ENCODE results near the gene SNAPC4. TPM values are rescaled to one million over a fixed set of nuclear protein-coding genes. Genes with fewer than 3 reads are reported as not detected.

Gene SNAPC4
- total and polyA plus RNA-seq, 5 experiments from 2014 or later = 0.90 to 15.6 (median 2.0) TPM

GRCh38 chr9:136439481-136440408, 39.8 kb upstream of the SNAPC4 start, which contains the start of gene INPP5E:
INPP5E (minus strand) TSS chr9:136439845; CDS start chr9:136439419, 426 bp downstream.
- peak within 1 kb of the TSS in 5 of 10 donors; percentile 18 to 84 (median 63) for H3K27ac Mint-ChIP-seq
- H3K9me3 Mint-ChIP-seq = no peaks in the 10 kb centered on the region
- no peaks in the 10 kb centered on the region for H3K27me3 Mint-ChIP-seq
- peaks cover 0 to 36% (median 2%) of the 10 kb centered on the region in 3 donors for H3K36me3 Mint-ChIP-seq
- peak within 1 kb of the TSS; percentile 74 to 92 (median 82) for H3K4me3 Mint-ChIP-seq
- POLR2A ChIA-PET = interaction anchor here (0.7 to 2.3 kb wide), 3 partner anchors 11 to 38 kb away, joined by 3 to 6 read pairs (median 5); no protein-coding TSS in a partner anchor
- peak; percentile 66 to 93 (median 85) for DNase-seq
- ATAC-seq = peak; percentile 81 to 84
- H3K4me1 Mint-ChIP-seq = peaks cover 13 to 31% (median 26%) of the 10 kb centered on the region in 4 donors

GRCh38 chr9:136438548-136439480, 38.8 kb upstream of the SNAPC4 start:
- H3K27me3 Mint-ChIP-seq = no peaks in the 10 kb centered on the region
- H3K36me3 Mint-ChIP-seq = peaks cover 0 to 27% (median 2%) of the 10 kb centered on the region in 3 donors
- peak overlapping the region; percentile 74 to 92 (median 82) for H3K4me3 Mint-ChIP-seq
- POLR2A ChIA-PET = interaction anchor here (0.7 to 2.3 kb wide), 3 partner anchors 10 to 39 kb away, joined by 3 to 6 read pairs (median 5); no protein-coding TSS in a partner anchor
- DNase-seq (peak; percentile 14 to 70 (median 50)), ATAC-seq (peak; percentile 71 to 78)
- peaks cover 13 to 31% (median 26%) of the 10 kb centered on the region in 4 donors for H3K4me1 Mint-ChIP-seq
- H3K9me3 Mint-ChIP-seq = no peaks in the 10 kb centered on the region
- peak overlapping the region in 8 of 10 donors; percentile 28 to 88 (median 70) for H3K27ac Mint-ChIP-seq

- peak overlapping the region; percentile 74 to 92 (median 82) for H3K4me3 Mint-ChIP-seq
- H3K36me3 Mint-ChIP-seq = peaks cover 0 to 20% (median 2%) of the 10 kb centered on the region in 3 donors
- no peaks in the 10 kb centered on the region for H3K9me3 Mint-ChIP-seq
- POLR2A ChIA-PET = interaction anchor here (2.3 kb wide), 1 partner anchor 28 kb away, joined by 6 read pairs; no protein-coding TSS in a partner anchor
- no peaks in the 10 kb centered on the region for H3K27me3 Mint-ChIP-seq
- no peak for ATAC-seq
- peak overlapping the region; percentile 28 to 88 (median 70) for H3K27ac Mint-ChIP-seq
- peaks cover 13 to 31% (median 26%) of the 10 kb centered on the region in 4 donors for H3K4me1 Mint-ChIP-seq
- DNase-seq = no peak
These were observed 38.0 kb upstream of the SNAPC4 start for GRCh38 chr9:136437839-136438547.

- Mint-ChIP-seq H3K36me3 (peaks cover 0 to 14% (median 2%) of the 10 kb centered on the region in 3 donors), H3K9me3 (no peaks in the 10 kb centered on the region), H3K27ac (peak overlapping the region in 4 of 10 donors; percentile 61 to 83 (median 70)), H3K4me1 (peaks cover 13 to 31% (median 26%) of the 10 kb centered on the region in 4 donors), H3K4me3 (peak overlapping the region; percentile 59 to 92 (median 81)), H3K27me3 (no peaks in the 10 kb centered on the region)
- no peak for ATAC-seq
- no peak for DNase-seq
- POLR2A ChIA-PET = interaction anchor here (2.3 kb wide), 1 partner anchor 28 kb away, joined by 6 read pairs; no protein-coding TSS in a partner anchor
These were observed 37.5 kb upstream of the SNAPC4 start for GRCh38 chr9:136437430-136437829.

GRCh38 chr9:136436055-136436634, 36.2 kb upstream of the SNAPC4 start:
- Mint-ChIP-seq H3K9me3 (no peaks in the 10 kb centered on the region), H3K4me3 (peak overlapping the region in 7 of 10 donors; percentile 33 to 92 (median 81)), H3K27me3 (no peaks in the 10 kb centered on the region), H3K4me1 (peaks cover 13 to 31% (median 26%) of the 10 kb centered on the region in 4 donors), H3K27ac (peak overlapping the region in 2 of 10 donors; percentile 46 to 72), H3K36me3 (peaks cover 0 to 4% (median 0%) of the 10 kb centered on the region in 3 donors)
- no peak for DNase-seq
- no peak for ATAC-seq
- POLR2A ChIA-PET = no interaction called here

- Mint-ChIP-seq H3K4me3 (no peak overlapping the region), H3K27me3 (no peaks in the 10 kb centered on the region), H3K9me3 (no peaks in the 10 kb centered on the region), H3K27ac (no peak overlapping the region), H3K4me1 (peaks cover 13 to 28% (median 26%) of the 10 kb centered on the region in 4 donors), H3K36me3 (peaks cover 0 to 11% (median 0%) of the 10 kb centered on the region in 3 donors)
- POLR2A ChIA-PET = interaction anchor here (0.5 kb wide), 1 partner anchor 13 kb away, joined by 4 read pairs; no protein-coding TSS in a partner anchor
- DNase-seq (no peak), ATAC-seq (no peak)
These were observed 34.7 kb upstream of the SNAPC4 start for GRCh38 chr9:136434580-136435169.

- H3K4me3 Mint-ChIP-seq = no peak overlapping the region
- H3K27me3 Mint-ChIP-seq = no peaks in the 10 kb centered on the region
- ATAC-seq (no peak), DNase-seq (no peak)
- H3K36me3 Mint-ChIP-seq = peaks cover 0 to 12% (median 0%) of the 10 kb centered on the region in 3 donors
- POLR2A ChIA-PET = interaction anchor here (0.5 kb wide), 1 partner anchor 13 kb away, joined by 4 read pairs; no protein-coding TSS in a partner anchor
- H3K4me1 Mint-ChIP-seq = peaks cover 13 to 28% (median 26%) of the 10 kb centered on the region in 4 donors
- no peak overlapping the region for H3K27ac Mint-ChIP-seq
- H3K9me3 Mint-ChIP-seq = no peaks in the 10 kb centered on the region
These were observed 34.0 kb upstream of the SNAPC4 start for GRCh38 chr9:136433849-136434579.

GRCh38 chr9:136433043-136433715, 33.2 kb upstream of the SNAPC4 start:
- no peaks in the 10 kb centered on the region for H3K27me3 Mint-ChIP-seq
- H3K4me1 Mint-ChIP-seq = peaks cover 11 to 25% (median 23%) of the 10 kb centered on the region in 4 donors
- ATAC-seq (no peak), DNase-seq (no peak)
- no peaks in the 10 kb centered on the region for H3K9me3 Mint-ChIP-seq
- H3K4me3 Mint-ChIP-seq = no peak overlapping the region
- POLR2A ChIA-PET = no interaction called here
- peaks cover 0 to 13% (median 0%) of the 10 kb centered on the region in 3 donors for H3K36me3 Mint-ChIP-seq
- H3K27ac Mint-ChIP-seq = no peak overlapping the region

GRCh38 chr9:136432591-136432990, 32.6 kb upstream of the SNAPC4 start:
- no peak overlapping the region for H3K4me3 Mint-ChIP-seq
- DNase-seq (no peak), ATAC-seq (no peak)
- POLR2A ChIA-PET = no interaction called here
- H3K9me3 Mint-ChIP-seq = no peaks in the 10 kb centered on the region
- no peak overlapping the region for H3K27ac Mint-ChIP-seq
- H3K36me3 Mint-ChIP-seq = peaks cover 0 to 13% (median 0%) of the 10 kb centered on the region in 3 donors
- no peaks in the 10 kb centered on the region for H3K27me3 Mint-ChIP-seq
- H3K4me1 Mint-ChIP-seq = peaks cover 11 to 20% (median 17%) of the 10 kb centered on the region in 4 donors

GRCh38 chr9:136431782-136432350, 31.9 kb upstream of the SNAPC4 start:
- POLR2A ChIA-PET = interaction anchor here (0.5 kb wide), 1 partner anchor 208 kb away, joined by 4 read pairs; no protein-coding TSS in a partner anchor
- Mint-ChIP-seq H3K9me3 (no peaks in the 10 kb centered on the region), H3K36me3 (peaks cover 0 to 10% (median 0%) of the 10 kb centered on the region in 3 donors), H3K4me1 (peaks cover 7 to 13% (median 10%) of the 10 kb centered on the region in 4 donors), H3K27me3 (no peaks in the 10 kb centered on the region), H3K4me3 (no peak overlapping the region), H3K27ac (no peak overlapping the region)
- ATAC-seq (no peak), DNase-seq (no peak)
